AG09319 (cell line): ENCODE data around the gene CEMIP2.

Source experiments
- DNase-seq: peaks from one replicate; pipeline ENCODE4 v3.0.0-alpha.2; 2010; ENCODE audit warnings: low read depth; ENCODE audit errors: extremely low read depth
- TF ChIP-seq, protein P1 (sequence below): IDR thresholded peaks from 2 replicates; pipeline ENCODE4 v1.5.1; 2011; ENCODE audit warnings: low read depth, mild to moderate bottlenecking, inconsistent platforms, low read length, moderate library complexity

CEMIP2 gene

DNA sequence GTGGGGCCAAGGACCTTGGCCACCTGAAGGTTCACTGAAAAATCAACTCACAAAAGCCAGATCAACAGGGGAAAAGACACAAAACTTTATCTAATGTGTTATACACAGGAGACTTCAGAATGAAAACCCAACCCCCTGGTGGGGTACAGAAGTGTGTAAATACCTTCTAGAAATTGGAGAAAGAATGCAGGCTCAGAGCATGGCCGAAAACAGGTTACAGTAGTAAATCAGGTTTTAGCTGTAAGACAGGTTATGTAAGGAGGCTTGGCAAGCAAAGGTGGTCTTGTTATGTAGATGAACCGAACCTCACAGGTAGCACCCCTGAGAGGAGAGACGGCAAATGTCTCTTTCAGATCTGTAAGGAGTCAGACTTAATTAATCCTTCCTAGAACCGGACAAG is 10.0 kb downstream of the CEMIP2 start:
- no peak for DNase-seq
- TF ChIP-seq, protein P1, sequence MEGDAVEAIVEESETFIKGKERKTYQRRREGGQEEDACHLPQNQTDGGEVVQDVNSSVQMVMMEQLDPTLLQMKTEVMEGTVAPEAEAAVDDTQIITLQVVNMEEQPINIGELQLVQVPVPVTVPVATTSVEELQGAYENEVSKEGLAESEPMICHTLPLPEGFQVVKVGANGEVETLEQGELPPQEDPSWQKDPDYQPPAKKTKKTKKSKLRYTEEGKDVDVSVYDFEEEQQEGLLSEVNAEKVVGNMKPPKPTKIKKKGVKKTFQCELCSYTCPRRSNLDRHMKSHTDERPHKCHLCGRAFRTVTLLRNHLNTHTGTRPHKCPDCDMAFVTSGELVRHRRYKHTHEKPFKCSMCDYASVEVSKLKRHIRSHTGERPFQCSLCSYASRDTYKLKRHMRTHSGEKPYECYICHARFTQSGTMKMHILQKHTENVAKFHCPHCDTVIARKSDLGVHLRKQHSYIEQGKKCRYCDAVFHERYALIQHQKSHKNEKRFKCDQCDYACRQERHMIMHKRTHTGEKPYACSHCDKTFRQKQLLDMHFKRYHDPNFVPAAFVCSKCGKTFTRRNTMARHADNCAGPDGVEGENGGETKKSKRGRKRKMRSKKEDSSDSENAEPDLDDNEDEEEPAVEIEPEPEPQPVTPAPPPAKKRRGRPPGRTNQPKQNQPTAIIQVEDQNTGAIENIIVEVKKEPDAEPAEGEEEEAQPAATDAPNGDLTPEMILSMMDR, result no peak

DNA sequence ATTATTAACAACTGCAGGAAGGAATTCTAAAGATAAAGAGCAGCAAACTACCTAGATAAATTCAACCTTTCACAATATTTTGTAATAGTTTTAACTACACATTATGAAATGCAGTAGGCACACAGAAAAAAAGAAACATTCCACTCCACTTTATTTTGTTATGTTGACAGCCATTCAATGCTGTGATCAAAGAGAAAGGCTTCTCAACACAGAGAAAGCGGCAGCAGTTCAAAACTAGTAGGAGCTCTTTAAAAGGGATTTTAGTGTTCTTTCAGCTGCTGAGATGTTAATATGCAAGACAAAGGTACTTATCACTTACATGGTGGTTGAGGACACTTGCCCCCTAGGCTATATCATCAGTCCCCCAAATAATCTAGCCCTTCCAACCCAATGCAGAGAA is 11.6 kb downstream of the CEMIP2 start:
- TF ChIP-seq, protein P1, result no peak
- no peak for DNase-seq

DNA sequence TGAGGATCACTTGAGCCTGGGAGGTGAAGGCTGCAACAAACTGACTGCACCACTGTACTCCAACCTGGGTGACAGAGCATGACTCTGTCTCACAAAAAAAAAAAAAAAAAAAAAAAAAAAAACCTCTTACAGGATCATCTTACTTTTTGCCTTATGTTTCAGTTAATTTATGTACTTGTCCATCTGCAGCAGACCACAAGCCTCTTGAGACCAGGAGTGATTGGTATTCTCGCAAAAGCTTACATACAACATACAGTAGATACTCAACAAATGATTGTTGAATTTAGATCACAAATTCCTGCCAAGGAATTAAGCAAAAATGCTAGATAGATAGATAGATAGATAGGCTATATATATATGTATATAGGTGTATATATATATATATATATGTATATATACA is 12.4 kb downstream of the CEMIP2 start:
- DNase-seq, result no peak
- TF ChIP-seq, protein P1, result no peak

DNA sequence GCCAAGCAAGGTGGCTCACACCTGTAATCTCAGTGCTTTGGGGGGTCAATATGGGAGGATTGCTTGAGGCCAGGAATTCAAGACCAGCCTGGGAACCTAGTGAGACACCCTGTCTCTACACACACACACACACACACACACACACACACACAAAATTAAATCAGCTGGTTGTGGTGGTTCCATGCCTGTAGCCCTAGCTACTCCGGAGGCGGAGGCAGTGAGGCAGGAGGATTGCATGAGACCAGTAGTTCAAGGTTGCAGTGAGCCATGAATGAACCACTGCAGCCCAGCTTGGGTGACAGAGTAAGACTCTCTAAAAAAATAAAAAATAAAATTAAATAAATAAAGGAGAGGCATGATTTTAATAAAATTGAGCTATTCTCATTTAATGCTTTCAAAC is 13.1 kb downstream of the CEMIP2 start:
- TF ChIP-seq, protein P1, result no peak
- no peak for DNase-seq

DNA sequence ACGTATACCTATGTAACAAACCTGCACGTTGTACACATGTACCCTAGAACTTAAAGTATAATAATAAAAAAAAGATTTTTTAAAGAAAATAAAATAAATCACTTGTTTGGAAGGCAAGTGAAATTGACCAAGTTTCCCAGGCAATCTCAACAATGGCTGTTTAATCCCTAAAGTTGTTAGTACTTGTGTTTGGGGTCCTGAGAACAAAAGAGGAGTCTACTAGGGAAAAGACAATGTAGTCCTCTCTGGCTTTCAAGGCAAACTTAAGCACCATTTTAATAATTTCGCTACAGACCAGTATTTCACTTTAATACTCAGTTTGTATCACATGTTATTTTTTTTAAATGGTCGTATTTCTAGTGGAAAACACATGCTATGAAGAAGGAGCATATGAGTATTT is 14.2 kb downstream of the CEMIP2 start:
- TF ChIP-seq, protein P1, result no peak
- no peak for DNase-seq

DNA sequence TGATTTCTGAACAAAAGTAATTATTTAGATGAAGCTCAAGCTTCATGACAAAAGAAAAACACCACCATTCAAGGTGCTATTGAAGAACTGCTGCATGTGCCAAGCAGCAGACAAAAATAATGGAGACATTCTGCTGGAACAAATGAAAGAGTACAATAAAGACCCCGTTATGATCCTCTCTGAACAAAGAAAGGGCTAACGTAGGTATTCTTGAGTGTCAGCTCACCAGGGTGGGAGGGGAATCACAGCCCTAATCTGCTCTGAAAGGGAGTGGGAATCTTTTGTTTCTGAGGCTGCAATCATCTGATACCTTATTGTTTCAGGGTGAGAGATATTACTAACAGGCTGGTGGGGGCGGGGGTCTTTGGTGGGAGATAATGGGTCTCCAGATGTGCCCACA is 15.4 kb downstream of the CEMIP2 start:
- TF ChIP-seq, protein P1, result no peak
- no peak for DNase-seq

DNA sequence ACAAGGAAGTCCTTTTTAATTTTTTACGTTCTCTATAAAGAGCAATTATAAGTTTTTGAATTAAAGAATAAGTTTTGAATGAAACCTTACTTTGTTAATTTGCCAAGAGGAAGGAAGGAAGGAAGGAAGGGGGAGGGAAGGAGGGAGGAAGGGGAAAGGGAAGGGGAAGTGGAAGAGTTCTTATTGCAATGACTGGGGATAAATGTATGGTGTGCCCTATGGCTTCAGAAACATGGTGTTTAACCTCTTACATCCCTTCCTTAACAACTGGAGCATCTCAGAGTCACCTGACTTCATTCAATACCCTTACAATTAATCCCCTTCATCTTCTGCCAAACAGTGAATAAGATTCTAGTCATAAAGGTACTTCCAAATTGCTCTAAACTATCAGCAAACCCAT is 16.0 kb downstream of the CEMIP2 start:
- TF ChIP-seq, protein P1, result no peak
- DNase-seq, result no peak
